Stomach (tissue), 9 donors: ENCODE measurements around the gene ULK4. TPM values are rescaled to one million over a fixed set of nuclear protein-coding genes. Genes with fewer than 3 reads are reported as not detected.

Experiments used
- DNase-seq, 2 donors: peaks; one replicate each; pipeline versions ENCODE4 v3.0.0 to v3.0.0-alpha.2; 2013 to 2019
- H3K27ac ChIP-seq, 5 donors: fragments of 200-600 bp in 4 of 5; sonication (generic) in 4 of 5; one replicate each; pipeline ENCODE4 v1.5.1; 2013 to 2019; ENCODE audit warnings: mild to moderate bottlenecking in 1 of 5, moderate library complexity in 1 of 5
- H3K27me3 ChIP-seq, 3 donors: fragments of 200-600 bp; sonication (generic); one replicate each; pipeline ENCODE4 v1.5.1; 2017 to 2019; ENCODE audit warnings: mixed run types in 1 of 3
- H3K36me3 ChIP-seq, 4 donors: fragments of 200-600 bp; sonication (generic); 1 replicate in 3 of 4; 2 replicates in 1 of 4; pipeline ENCODE4 v1.5.1; 2016 to 2019
- H3K4me1 ChIP-seq, 4 donors: fragments of 200-600 bp; sonication (generic); one replicate each; pipeline ENCODE4 v1.5.1; 2016 to 2019
- H3K4me3 ChIP-seq, 4 donors: fragments of 200-600 bp; sonication (generic) in 3 of 4; one replicate each; pipeline ENCODE4 v1.5.1; 2016 to 2019; ENCODE audit warnings: mild to moderate bottlenecking in 1 of 4
- H3K9me3 ChIP-seq, 4 donors: fragments of 200-600 bp; sonication (generic); one replicate each; pipeline ENCODE4 v1.5.1; 2016 to 2019
- CTCF ChIP-seq, 7 experiments: fragments of 450-650 bp in 4 of 7; fragments of 200-600 bp in 3 of 7; sonication (generic) in 3 of 7; IDR thresholded peaks; one replicate each; pipeline ENCODE4 v1.5.1; 2016 to 2019; ENCODE audit warnings: antibody characterized with exemption in 7 of 7, control low read depth in 2 of 7, mild to moderate bottlenecking in 1 of 7
- EP300 ChIP-seq: sonication (generic); formaldehyde crosslinking; IDR thresholded peaks from one replicate; pipeline ENCODE4 v1.6.1; 2017; ENCODE audit warnings: antibody characterized with exemption
- POLR2A ChIP-seq, 4 donors: fragments of 450-650 bp; IDR thresholded peaks; one replicate each; pipeline ENCODE4 v1.6.1; 2016; ENCODE audit warnings: antibody characterized with exemption in 4 of 4, control low read depth in 2 of 4, mild to moderate bottlenecking in 1 of 4, moderate library complexity in 1 of 4
- POLR2AphosphoS5 ChIP-seq, 3 donors: sonication (generic); formaldehyde crosslinking; IDR thresholded peaks; one replicate each; pipeline ENCODE4 v1.6.1; 2016; ENCODE audit warnings: antibody characterized with exemption in 3 of 3
- WGBS, 5 donors: extraction: QIAGEN DNeasy Blood & Tissue Kit in 3 of 5; methylation state at CpG; one replicate each; pipeline versions ENCODE4 v1.1.5 to v1.1.7; 2013 to 2018; 5-methylcytosine and 5-hydroxymethylcytosine counted together
- intact Hi-C: fragments of 100-400 bp; cut with DNase I; formaldehyde crosslinking; loops from one replicate; pipeline ENCODE4 v1.15.1; 2023; ENCODE audit warnings: low total_unique reads
- polyA plus RNA-seq, 3 donors: library from polyadenylated mRNA; stranded (reverse); fragments of 200-250 nt; gene quantifications; one replicate each; pipeline ENCODE4 v1.2.3, GENCODE V29; 2013
- total RNA-seq, 5 donors: library from RNA; depleted of rRNA; stranded (reverse); fragments of >200 nt; gene quantifications; one replicate each; pipeline versions ENCODE4 v1.1.0 to v1.2.3, GENCODE V29; 2014 to 2016
- donor health status: healthy with polysubstance abuse.
- donor health status: Bipolar disorder and iron deficiency.
- donor health status: healthy.

ULK4 gene
- total and polyA plus RNA-seq, 8 donors = 1.6 to 150 (median 7.4) TPM

GRCh38 chr3:41244620-41245336, 717.1 kb downstream of the ULK4 start:
- Histone ChIP-seq H3K9me3 (no peaks in the 10 kb centered on the region), H3K27ac (no peak overlapping the region), H3K36me3 (peaks cover 3 to 53% (median 39%) of the 10 kb centered on the region in 4 donors), H3K4me1 (no peaks in the 10 kb centered on the region), H3K4me3 (no peak overlapping the region), H3K27me3 (no peaks in the 10 kb centered on the region)
- 75 to 93% (median 84%) methylated on average over 6 of the region's 6 CpGs for WGBS, 5 donors
- no peak for TF ChIP-seq POLR2A (IDR thresholded peaks at IDR 0.05)
- no peak for DNase-seq
- intact Hi-C loops = no loop called here

- H3K4me1 ChIP-seq = peaks cover 0 to 12% (median 0%) of the 10 kb centered on the region in 4 donors
- H3K9me3 ChIP-seq = no peaks in the 10 kb centered on the region
- H3K27me3 ChIP-seq = no peaks in the 10 kb centered on the region
- intact Hi-C loops = no loop called here
- H3K36me3 ChIP-seq = peaks cover 18 to 68% (median 55%) of the 10 kb centered on the region in 4 donors
- 65 to 96% (median 75%) methylated on average over 2 of the region's 2 CpGs for WGBS, 5 donors
- DNase-seq = no peak
- H3K4me3 ChIP-seq = no peak overlapping the region
- no peak for TF ChIP-seq CTCF (IDR thresholded peaks at IDR 0.05)
- TF ChIP-seq POLR2AphosphoS5 (IDR thresholded peaks at IDR 0.05) = no peak
- TF ChIP-seq EP300 = no peak
- TF ChIP-seq POLR2A (IDR thresholded peaks at IDR 0.05) = no peak
- no peak overlapping the region for H3K27ac ChIP-seq
These were observed 718.7 kb downstream of the ULK4 start for GRCh38 chr3:41243183-41243582.

GRCh38 chr3:41241800-41242571, 719.9 kb downstream of the ULK4 start:
- 89 to 94% (median 90%) methylated on average over 7 of the region's 7 CpGs for WGBS, 5 donors
- no peak overlapping the region for H3K4me3 ChIP-seq
- H3K27me3 ChIP-seq = no peaks in the 10 kb centered on the region
- TF ChIP-seq POLR2A (IDR thresholded peaks at IDR 0.05) (no peak), EP300 (no peak), CTCF (IDR thresholded peaks at IDR 0.05) (no peak), POLR2AphosphoS5 (IDR thresholded peaks at IDR 0.05) (no peak)
- peaks cover 25 to 80% (median 67%) of the 10 kb centered on the region in 4 donors for H3K36me3 ChIP-seq
- H3K4me1 ChIP-seq = peaks cover 0 to 12% (median 0%) of the 10 kb centered on the region in 4 donors
- no peak for DNase-seq
- no peak overlapping the region for H3K27ac ChIP-seq
- no peaks in the 10 kb centered on the region for H3K9me3 ChIP-seq
- intact Hi-C loops = no loop called here

- Histone ChIP-seq H3K27me3 (no peaks in the 10 kb centered on the region), H3K4me3 (no peak overlapping the region)
These were observed 720.7 kb downstream of the ULK4 start for GRCh38 chr3:41241161-41241560.

More at GRCh38 chr3:41241161-41241560, 720.7 kb downstream of the ULK4 start:
- TF ChIP-seq POLR2AphosphoS5 (IDR thresholded peaks at IDR 0.05) (no peak), POLR2A (IDR thresholded peaks at IDR 0.05) (no peak), CTCF (IDR thresholded peaks at IDR 0.05) (no peak), EP300 (no peak)
- no peaks in the 10 kb centered on the region for H3K9me3 ChIP-seq
- H3K36me3 ChIP-seq = peaks cover 32 to 89% (median 75%) of the 10 kb centered on the region in 4 donors
- H3K4me1 ChIP-seq = peaks cover 0 to 12% (median 0%) of the 10 kb centered on the region in 4 donors
- WGBS, 5 donors = 89 to 96% (median 92%) methylated on average over 4 of the region's 4 CpGs
- H3K27ac ChIP-seq = no peak overlapping the region
- no peak for DNase-seq
- intact Hi-C loops = no loop called here
